IMR-90 (cell line): ENCODE measurements around the gene DSE. TPM values are rescaled to one million over a fixed set of nuclear protein-coding genes. Genes with fewer than 3 reads are reported as not detected.
A peak's percentile ranks its signal among the peaks of the same experiment; 100 is the strongest.
"Not testable (repeated sequence)": the region's sequence is repeated elsewhere in the genome, so short reads cannot be mapped to it uniquely, and the experiment has no call there.

ENCODE experiments used
- ATAC-seq: fragments of 200-7000 bp; cut with Tn5 transposase; 2 replicates; pipeline ENCODE4 v1.9.1; 2020; ENCODE audit warnings: low read depth, mild to moderate bottlenecking, moderate library complexity
- BruUV-seq: library from RNA; stranded (reverse); fragments of 400-500 nt; replicated peaks from 2 replicates; lab custom pipeline; 2021; lab: Mats Ljungman, UMichigan
- CTCF ChIA-PET: fragments of 300-600 bp; formaldehyde crosslinking; extraction: SDS; loops from one replicate; lab custom pipeline; 2021; ENCODE audit warnings: antibody characterized with exemption; lab: Yijun Ruan, JAX
- POLR2A ChIA-PET: fragments of 300-600 bp; sonication (Branson Sonifier 250); formaldehyde crosslinking; loops from one replicate; lab custom pipeline; 2022; ENCODE audit warnings: antibody characterized with exemption; ENCODE audit not compliant: unreplicated experiment; lab: Charles Lee
- DNase-seq: peaks from one replicate; pipeline ENCODE4 v3.0.0; 2013
- H2AFZ ChIP-seq: replicated peaks from 2 replicates; pipeline ENCODE3; 2013; ENCODE audit warnings: low read length, mild to moderate bottlenecking; ENCODE audit not compliant: poor library complexity
- H2AK5ac ChIP-seq: 2 replicates; pipeline ENCODE4 v1.6.1; 2013; ENCODE audit warnings: low read depth, low read length, inconsistent platforms
- H2AK9ac ChIP-seq: replicated peaks from 2 replicates; pipeline ENCODE3; 2013; ENCODE audit warnings: mild to moderate bottlenecking, low read depth, low read length, moderate library complexity; ENCODE audit not compliant: poor library complexity
- H2BK120ac ChIP-seq: 2 replicates; pipeline ENCODE4 v1.6.1; 2013; ENCODE audit warnings: low read depth, low read length, inconsistent platforms
- H2BK15ac ChIP-seq: 3 replicates; pipeline ENCODE4 v1.6.1; 2013; ENCODE audit warnings: low read depth, low read length, inconsistent platforms
- H2BK20ac ChIP-seq: 2 replicates; pipeline ENCODE4 v1.6.1; 2013; ENCODE audit warnings: low read depth, mild to moderate bottlenecking, inconsistent platforms, low read length, moderate library complexity
- H2BK5ac ChIP-seq: 2 replicates; pipeline ENCODE4 v1.6.1; 2013; ENCODE audit warnings: mild to moderate bottlenecking, low read depth, low read length, inconsistent platforms; ENCODE audit not compliant: poor library complexity, severe bottlenecking
- H3K14ac ChIP-seq: replicated peaks from 2 replicates; pipeline ENCODE4 v1.6.1; 2013; ENCODE audit warnings: low read depth, low read length, inconsistent platforms
- H3K18ac ChIP-seq: 2 replicates; pipeline ENCODE4 v1.6.1; 2013; ENCODE audit warnings: low read depth, low read length, control low read depth
- H3K23ac ChIP-seq: 2 replicates; pipeline ENCODE4 v1.6.1; 2013; ENCODE audit warnings: low read depth, low read length, inconsistent platforms
- H3K27ac ChIP-seq: 2 replicates; pipeline ENCODE4 v1.5.1; 2013; ENCODE audit warnings: mild to moderate bottlenecking, control low read depth, low read length; ENCODE audit not compliant: insufficient read depth
- H3K27me3 ChIP-seq: 2 replicates; pipeline ENCODE4 v1.6.1; 2013; ENCODE audit warnings: low read length; ENCODE audit not compliant: control insufficient read depth, insufficient read depth
- H3K36me3 ChIP-seq: 2 replicates; pipeline ENCODE4 v1.6.1; 2013; ENCODE audit warnings: low read length, mixed read lengths; ENCODE audit not compliant: control insufficient read depth, insufficient read depth
- H3K4ac ChIP-seq: 2 replicates; pipeline ENCODE4 v1.6.1; 2013; ENCODE audit warnings: low read depth, low read length, inconsistent platforms
- H3K4me1 ChIP-seq: 2 replicates; pipeline ENCODE4 v1.6.1; 2013; ENCODE audit warnings: low read length, mixed read lengths; ENCODE audit not compliant: control insufficient read depth, insufficient read depth
- H3K4me2 ChIP-seq: 2 replicates; pipeline ENCODE4 v1.6.1; 2013; ENCODE audit warnings: low read depth, mild to moderate bottlenecking, control low read depth, low read length, moderate library complexity
- H3K4me3 ChIP-seq: 2 replicates; pipeline ENCODE4 v1.5.1; 2013; ENCODE audit warnings: low read depth, mild to moderate bottlenecking, control low read depth, low read length, moderate library complexity; ENCODE audit not compliant: insufficient read depth
- H3K56ac ChIP-seq: 2 replicates; pipeline ENCODE4 v1.6.1; 2013; ENCODE audit warnings: low read length, inconsistent platforms; ENCODE audit not compliant: insufficient read depth; ENCODE audit errors: extremely low read depth
- H3K79me1 ChIP-seq, 2 experiments: 2 replicates each; pipeline ENCODE4 v1.6.1; 2013; ENCODE audit warnings: low read length in 2 of 2, inconsistent platforms in 1 of 2, low read depth in 1 of 2
- H3K9ac ChIP-seq: 2 replicates; pipeline ENCODE4 v1.6.1; 2013; ENCODE audit warnings: low read depth, low read length, control low read depth
- H3K9me1 ChIP-seq: 2 replicates; pipeline ENCODE4 v1.6.1; 2013; ENCODE audit warnings: low read length, inconsistent platforms; ENCODE audit not compliant: insufficient read depth
- H3K9me3 ChIP-seq: 2 replicates; pipeline ENCODE4 v1.6.1; 2013; ENCODE audit warnings: low read length; ENCODE audit not compliant: control insufficient read depth, insufficient read depth
- H4K20me1 ChIP-seq: 2 replicates; pipeline ENCODE4 v1.6.1; 2013; ENCODE audit warnings: low read length, inconsistent platforms; ENCODE audit not compliant: insufficient read depth
- H4K5ac ChIP-seq: 2 replicates; pipeline ENCODE4 v1.6.1; 2013; ENCODE audit warnings: mild to moderate bottlenecking, low read depth, low read length, control low read depth
- H4K8ac ChIP-seq, 2 experiments: 2 replicates each; pipeline ENCODE4 v1.6.1; 2013; ENCODE audit warnings: low read depth in 2 of 2, low read length in 2 of 2, control low read depth in 1 of 2, inconsistent platforms in 1 of 2
- H4K91ac ChIP-seq: 2 replicates; pipeline ENCODE4 v1.6.1; 2013; ENCODE audit warnings: low read depth, low read length, inconsistent platforms; ENCODE audit not compliant: insufficient read depth
- CHD1 ChIP-seq: IDR thresholded peaks from 2 replicates; pipeline ENCODE4 v1.6.1; 2012; ENCODE audit warnings: low read depth, low read length, improper control_type of control experiment
- FOS ChIP-seq: fragments of 150-350 bp; IDR thresholded peaks from 2 replicates; pipeline ENCODE4 v1.6.1; 2016; ENCODE audit warnings: low read depth, low read length
- MXI1 ChIP-seq: IDR thresholded peaks from 2 replicates; pipeline ENCODE4 v1.6.1; 2012; ENCODE audit warnings: low read depth, mild to moderate bottlenecking, low read length, moderate library complexity, borderline replicate concordance
- NFE2L2 ChIP-seq: fragments of 150-350 bp; IDR thresholded peaks from 2 replicates; pipeline ENCODE4 v1.6.1; 2016; ENCODE audit warnings: low read depth, mild to moderate bottlenecking, low read length
- POLR2A ChIP-seq: IDR thresholded peaks from 2 replicates; pipeline ENCODE4 v1.6.1; 2012; ENCODE audit warnings: mild to moderate bottlenecking, low read depth, low read length
- RAD21 ChIP-seq: IDR thresholded peaks from 2 replicates; pipeline ENCODE4 v1.6.1; 2012; ENCODE audit warnings: low read length, improper control_type of control experiment
- WGBS, 2 experiments: methylation state at CpG; one replicate each; pipeline versions ENCODE4 v1.1.5 to v1.1.7; 2013; ENCODE audit warnings: missing lambda C conversion rate in 2 of 2; ENCODE audit not compliant: insufficient read length in 1 of 2; ENCODE audit errors: extremely low coverage in 2 of 2; 5-methylcytosine and 5-hydroxymethylcytosine counted together
- dilution Hi-C: fragments of 300-500 bp; cut with HindIII; formaldehyde crosslinking; loops from one replicate; pipeline ENCODE4 v1.14.3; 2018; ENCODE audit warnings: low sequenced_read_pairs; ENCODE audit not compliant: unreplicated experiment
- in situ Hi-C: fragments of 300-500 bp; cut with MboI; formaldehyde crosslinking; loops from 3 replicates; pipeline ENCODE4 v1.14.3; 2019; ENCODE audit warnings: low sequenced_read_pairs, inconsistent platforms, mixed read lengths
- intact Hi-C: fragments of 100-400 bp; cut with micrococcal nuclease; formaldehyde crosslinking; loops from 2 replicates; pipeline ENCODE4 v1.10.0; 2022
- polyA plus RNA-seq, 3 experiments: library from polyadenylated mRNA; depleted of rRNA; stranded (reverse); fragments of >200 nt; gene quantifications; 2 replicates each; pipeline ENCODE4 v1.2.3, GENCODE V29; 2012; ENCODE audit warnings: low replicate concordance in 1 of 3
- total RNA-seq: library from RNA; depleted of rRNA; stranded (reverse); fragments of >200 nt; gene quantifications from 2 replicates; pipeline ENCODE4 v1.2.3, GENCODE V29; 2012
- TF ChIP-seq, protein P1 (sequence below): fragments of 150-350 bp; IDR thresholded peaks from 2 replicates; pipeline ENCODE4 v1.6.1; 2017; ENCODE audit warnings: mild to moderate bottlenecking, antibody characterized with exemption, low read length, low read depth

DSE gene
- total and polyA plus RNA-seq, 2 of the 4 experiments (the other 2 are of a cell fraction) = 48.0 to 154 TPM

DNA sequence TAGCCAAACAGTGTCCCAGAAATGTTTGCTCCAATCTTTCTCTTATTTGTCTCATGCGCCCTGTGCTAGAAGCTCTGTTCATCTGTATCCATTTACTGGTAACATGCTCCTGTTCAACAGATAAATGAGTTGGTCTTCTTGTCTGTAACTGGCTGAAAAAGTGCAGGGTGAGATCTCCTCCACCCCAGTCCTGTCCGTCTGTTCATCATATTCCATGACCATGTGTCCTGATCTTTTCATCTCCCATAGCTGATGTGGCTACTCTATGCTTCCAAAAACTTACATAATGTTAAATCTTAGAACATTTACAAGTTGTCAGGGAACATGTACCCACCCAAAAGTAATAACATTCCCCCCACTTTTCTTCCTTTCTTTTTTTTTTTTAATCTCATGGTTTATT lies 31.8 kb upstream of the DSE start:
- dilution Hi-C loops = no loop called here
- ChIA-PET POLR2A (no interaction called here), CTCF (interaction anchor here (1.2 kb wide), 1 partner anchor 16 kb away, joined by 3 read pairs; no protein-coding TSS in a partner anchor)
- Histone ChIP-seq H2AK5ac (0 out of 2 replicates have a peak overlapping the region, but pooled peaks have one; percentile 15), H3K9me1 (no peaks in the 10 kb centered on the region; the same call in 1 of the 2 replicates), H3K9ac (no peak overlapping the region), H3K36me3 (no peaks in the 10 kb centered on the region), H3K56ac (no peak overlapping the region), H3K27ac (no peak overlapping the region), H3K4me1 (peaks cover 2% of the 10 kb centered on the region; the same call in 1 of the 2 replicates), H3K79me1 (no peaks in the 10 kb centered on the region), H3K14ac (no peak overlapping the region), H2AK9ac (no peak overlapping the region), H3K4me2 (no peak overlapping the region), H2BK120ac (no peak overlapping the region), H3K23ac (no peak overlapping the region), H2BK5ac (no peak overlapping the region), H2AFZ (no peak overlapping the region), H4K5ac (no peak overlapping the region), H3K9me3 (no peaks in the 10 kb centered on the region), H2BK15ac (no peak overlapping the region), H4K8ac (no peak overlapping the region), H4K91ac (no peak overlapping the region), H2BK20ac (no peak overlapping the region), H3K27me3 (no peaks in the 10 kb centered on the region), H4K20me1 (no peaks in the 10 kb centered on the region), H3K4me3 (no peak overlapping the region), H3K4ac (no peak overlapping the region), H3K18ac (no peak overlapping the region)
- intact Hi-C loops = no loop called here
- ATAC-seq (no peak), DNase-seq (no peak)
- TF ChIP-seq, protein P1, sequence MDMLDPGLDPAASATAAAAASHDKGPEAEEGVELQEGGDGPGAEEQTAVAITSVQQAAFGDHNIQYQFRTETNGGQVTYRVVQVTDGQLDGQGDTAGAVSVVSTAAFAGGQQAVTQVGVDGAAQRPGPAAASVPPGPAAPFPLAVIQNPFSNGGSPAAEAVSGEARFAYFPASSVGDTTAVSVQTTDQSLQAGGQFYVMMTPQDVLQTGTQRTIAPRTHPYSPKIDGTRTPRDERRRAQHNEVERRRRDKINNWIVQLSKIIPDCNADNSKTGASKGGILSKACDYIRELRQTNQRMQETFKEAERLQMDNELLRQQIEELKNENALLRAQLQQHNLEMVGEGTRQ = no peak
- TF ChIP-seq RAD21 (no peak), CHD1 (no peak), MXI1 (no peak), NFE2L2 (no peak), FOS (no peak), POLR2A (no peak)
- WGBS, 2 experiments = no CpG with 5 or more reads among the region's 2 CpGs
- no TSS peak for BruUV-seq
- in situ Hi-C loops = no loop called here

- dilution Hi-C loops, H3K27ac ChIP-seq, H4K20me1 ChIP-seq, H3K4me3 ChIP-seq, H3K18ac ChIP-seq, H3K36me3 ChIP-seq, H4K91ac ChIP-seq, H2BK5ac ChIP-seq, H3K4me1 ChIP-seq, H2BK20ac ChIP-seq, H2AFZ ChIP-seq, H3K9ac ChIP-seq, H2BK120ac ChIP-seq, BruUV-seq, POLR2A ChIA-PET, intact Hi-C loops, H3K4ac ChIP-seq, H3K27me3 ChIP-seq, CTCF ChIA-PET, H3K9me1 ChIP-seq, H2AK9ac ChIP-seq, H4K5ac ChIP-seq, H3K14ac ChIP-seq, H2BK15ac ChIP-seq, ATAC-seq, H3K23ac ChIP-seq, in situ Hi-C loops, H3K56ac ChIP-seq, DNase-seq, H2AK5ac ChIP-seq, H3K4me2 ChIP-seq, H3K9me3 ChIP-seq, H4K8ac ChIP-seq, H3K79me1 ChIP-seq: not testable (repeated sequence)
- WGBS, 2 experiments = no CpG with 5 or more reads among the region's 5 CpGs
Measured at GRCh38 chr6:116340625-116341024, 30.1 kb upstream of the DSE start.
